Measurements from ENCODE around the gene LCE3B. TPM values are rescaled to one million over a fixed set of nuclear protein-coding genes. Genes with fewer than 3 reads are reported as not detected.

LCE3B gene
- total and polyA plus RNA-seq, 10 of the 15 experiments (the other 5 are each of a cell fraction or from before 2014, with no cell fraction given) = not detected

DNA sequence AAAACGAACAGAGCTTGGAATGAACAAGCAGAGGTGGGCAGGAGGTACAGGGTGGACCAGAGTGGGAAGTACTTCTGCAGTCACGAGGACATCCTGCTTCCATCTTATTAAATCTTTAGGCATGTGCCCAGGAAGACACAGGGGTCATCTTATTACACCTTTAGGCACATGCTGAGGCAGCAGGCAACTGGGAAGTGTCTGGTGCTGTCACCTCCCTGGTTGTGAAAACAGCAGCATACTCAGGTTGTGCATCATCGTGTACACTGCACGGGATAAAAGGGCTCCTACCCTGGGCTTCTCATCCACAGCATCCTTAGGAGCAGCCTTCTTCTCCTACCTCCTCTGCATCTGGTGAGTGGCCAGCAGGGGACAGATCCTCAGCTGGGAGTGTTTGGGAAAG is 13.7 kb upstream of the LCE3B start, which contains the start of gene LCE3C:
TSS of gene LCE3C (plus strand) at position 301 of the 400 bp plus-strand sequence. CDS start 498 bp downstream, outside the sequence.
- no peak within 1 kb of the TSS for H3K9ac ChIP-seq (ENCODE audit: control insufficient read depth, insufficient read depth, low read length)
- ChIA-PET POLR2A (no interaction called here), SMC1A (ENCODE audit: uncharacterized antibody, unreplicated experiment) (no interaction called here), RAD21 (ENCODE audit: unreplicated experiment) (no interaction called here), CTCF (no interaction called here)
- H3K4me3 ChIP-seq = no peak within 1 kb of the TSS
- H3K4me2 ChIP-seq (ENCODE audit: control insufficient read depth, insufficient read depth) = no peak within 1 kb of the TSS
- H3K4me1 ChIP-seq (ENCODE audit: control insufficient read depth, insufficient read depth, low read length) = no peaks in the 10 kb centered on the region
- DNase-seq (ENCODE audit: low read depth, low spot score) (no peak), ATAC-seq (no peak), FAIRE-seq (no peak)
- BruUV-seq (replicated peaks) = no TSS peak
- no peak within 1 kb of the TSS for H3K27ac ChIP-seq (ENCODE audit: control insufficient read depth, insufficient read depth)
- intact Hi-C loops (cut with micrococcal nuclease; ENCODE audit: unreplicated experiment) (no loop called here), in situ Hi-C loops (cut with MboI) (no loop called here)
- no peaks in the 10 kb centered on the region for H3K9me3 ChIP-seq (replicated peaks; ENCODE audit: control insufficient read depth, insufficient read depth, low read length)
- whole genome bisulfite sequencing (ENCODE audit: insufficient coverage, insufficient replicate concordance, low lambda C conversion rate, missing lambda C conversion rate) = 21% methylated on average over 4 of the region's 4 CpGs
- no peaks in the 10 kb centered on the region for H3K27me3 ChIP-seq (replicated peaks in 1 of 2; ENCODE audit: control insufficient read depth in 2 of 2, insufficient read depth in 2 of 2, low read length in 1 of 2)
- H3K79me2 ChIP-seq (ENCODE audit: control insufficient read depth, insufficient read depth, low read length) = no peaks in the 10 kb centered on the region
- H2AFZ ChIP-seq (ENCODE audit: control insufficient read depth, low read depth, low read length) = no peak within 1 kb of the TSS
- no peaks in the 10 kb centered on the region for H3K36me3 ChIP-seq (ENCODE audit: control insufficient read depth in 2 of 2, insufficient read depth in 2 of 2, low read length in 1 of 2)
- H4K20me1 ChIP-seq (ENCODE audit: control insufficient read depth, insufficient read depth) = no peaks in the 10 kb centered on the region
- TF ChIP-seq, protein P1, sequence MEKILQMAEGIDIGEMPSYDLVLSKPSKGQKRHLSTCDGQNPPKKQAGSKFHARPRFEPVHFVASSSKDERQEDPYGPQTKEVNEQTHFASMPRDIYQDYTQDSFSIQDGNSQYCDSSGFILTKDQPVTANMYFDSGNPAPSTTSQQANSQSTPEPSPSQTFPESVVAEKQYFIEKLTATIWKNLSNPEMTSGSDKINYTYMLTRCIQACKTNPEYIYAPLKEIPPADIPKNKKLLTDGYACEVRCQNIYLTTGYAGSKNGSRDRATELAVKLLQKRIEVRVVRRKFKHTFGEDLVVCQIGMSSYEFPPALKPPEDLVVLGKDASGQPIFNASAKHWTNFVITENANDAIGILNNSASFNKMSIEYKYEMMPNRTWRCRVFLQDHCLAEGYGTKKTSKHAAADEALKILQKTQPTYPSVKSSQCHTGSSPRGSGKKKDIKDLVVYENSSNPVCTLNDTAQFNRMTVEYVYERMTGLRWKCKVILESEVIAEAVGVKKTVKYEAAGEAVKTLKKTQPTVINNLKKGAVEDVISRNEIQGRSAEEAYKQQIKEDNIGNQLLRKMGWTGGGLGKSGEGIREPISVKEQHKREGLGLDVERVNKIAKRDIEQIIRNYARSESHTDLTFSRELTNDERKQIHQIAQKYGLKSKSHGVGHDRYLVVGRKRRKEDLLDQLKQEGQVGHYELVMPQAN (conservative IDR thresholded peaks at IDR 0.05) = no peak
- TF ChIP-seq CREM (IDR thresholded peaks at IDR 0.05; ENCODE audit: low read depth) = no peak
- TF ChIP-seq, protein P2, sequence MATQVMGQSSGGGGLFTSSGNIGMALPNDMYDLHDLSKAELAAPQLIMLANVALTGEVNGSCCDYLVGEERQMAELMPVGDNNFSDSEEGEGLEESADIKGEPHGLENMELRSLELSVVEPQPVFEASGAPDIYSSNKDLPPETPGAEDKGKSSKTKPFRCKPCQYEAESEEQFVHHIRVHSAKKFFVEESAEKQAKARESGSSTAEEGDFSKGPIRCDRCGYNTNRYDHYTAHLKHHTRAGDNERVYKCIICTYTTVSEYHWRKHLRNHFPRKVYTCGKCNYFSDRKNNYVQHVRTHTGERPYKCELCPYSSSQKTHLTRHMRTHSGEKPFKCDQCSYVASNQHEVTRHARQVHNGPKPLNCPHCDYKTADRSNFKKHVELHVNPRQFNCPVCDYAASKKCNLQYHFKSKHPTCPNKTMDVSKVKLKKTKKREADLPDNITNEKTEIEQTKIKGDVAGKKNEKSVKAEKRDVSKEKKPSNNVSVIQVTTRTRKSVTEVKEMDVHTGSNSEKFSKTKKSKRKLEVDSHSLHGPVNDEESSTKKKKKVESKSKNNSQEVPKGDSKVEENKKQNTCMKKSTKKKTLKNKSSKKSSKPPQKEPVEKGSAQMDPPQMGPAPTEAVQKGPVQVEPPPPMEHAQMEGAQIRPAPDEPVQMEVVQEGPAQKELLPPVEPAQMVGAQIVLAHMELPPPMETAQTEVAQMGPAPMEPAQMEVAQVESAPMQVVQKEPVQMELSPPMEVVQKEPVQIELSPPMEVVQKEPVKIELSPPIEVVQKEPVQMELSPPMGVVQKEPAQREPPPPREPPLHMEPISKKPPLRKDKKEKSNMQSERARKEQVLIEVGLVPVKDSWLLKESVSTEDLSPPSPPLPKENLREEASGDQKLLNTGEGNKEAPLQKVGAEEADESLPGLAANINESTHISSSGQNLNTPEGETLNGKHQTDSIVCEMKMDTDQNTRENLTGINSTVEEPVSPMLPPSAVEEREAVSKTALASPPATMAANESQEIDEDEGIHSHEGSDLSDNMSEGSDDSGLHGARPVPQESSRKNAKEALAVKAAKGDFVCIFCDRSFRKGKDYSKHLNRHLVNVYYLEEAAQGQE (IDR thresholded peaks at IDR 0.05; ENCODE audit: low read depth, low read length) = no peak
- TF ChIP-seq SP1 (IDR thresholded peaks at IDR 0.05; ENCODE audit: low read depth, low read length) = no peak
- TF ChIP-seq CEBPB (IDR thresholded peaks at IDR 0.05; ENCODE audit: borderline replicate concordance in 1 of 2, low read depth in 2 of 2, low read length in 2 of 2) = no peak
- TF ChIP-seq STAT1 (conservative IDR thresholded peaks at IDR 0.05) = no peak
- TF ChIP-seq, protein P3, sequence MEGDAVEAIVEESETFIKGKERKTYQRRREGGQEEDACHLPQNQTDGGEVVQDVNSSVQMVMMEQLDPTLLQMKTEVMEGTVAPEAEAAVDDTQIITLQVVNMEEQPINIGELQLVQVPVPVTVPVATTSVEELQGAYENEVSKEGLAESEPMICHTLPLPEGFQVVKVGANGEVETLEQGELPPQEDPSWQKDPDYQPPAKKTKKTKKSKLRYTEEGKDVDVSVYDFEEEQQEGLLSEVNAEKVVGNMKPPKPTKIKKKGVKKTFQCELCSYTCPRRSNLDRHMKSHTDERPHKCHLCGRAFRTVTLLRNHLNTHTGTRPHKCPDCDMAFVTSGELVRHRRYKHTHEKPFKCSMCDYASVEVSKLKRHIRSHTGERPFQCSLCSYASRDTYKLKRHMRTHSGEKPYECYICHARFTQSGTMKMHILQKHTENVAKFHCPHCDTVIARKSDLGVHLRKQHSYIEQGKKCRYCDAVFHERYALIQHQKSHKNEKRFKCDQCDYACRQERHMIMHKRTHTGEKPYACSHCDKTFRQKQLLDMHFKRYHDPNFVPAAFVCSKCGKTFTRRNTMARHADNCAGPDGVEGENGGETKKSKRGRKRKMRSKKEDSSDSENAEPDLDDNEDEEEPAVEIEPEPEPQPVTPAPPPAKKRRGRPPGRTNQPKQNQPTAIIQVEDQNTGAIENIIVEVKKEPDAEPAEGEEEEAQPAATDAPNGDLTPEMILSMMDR (IDR thresholded peaks at IDR 0.05 in 2 of 3, conservative IDR thresholded peaks at IDR 0.05 in 1 of 3; ENCODE audit: control insufficient read depth in 2 of 3, extremely low read depth in 1 of 3, insufficient read depth in 1 of 3, low read depth in 3 of 3, low read length in 3 of 3) = no peak

All from GM12878 (cell line).